SKM-1 treated with dmso at 0.1 percent for 144 hours (cell line): Measurements from ENCODE around the gene ATF1.
"Not testable (repeated sequence)": the region's sequence is repeated elsewhere in the genome, so short reads cannot be mapped to it uniquely, and the experiment has no call there.

ENCODE experiments used
- DNase-seq: peaks from one replicate; lab custom pipeline; 2025; ENCODE audit not compliant: unreplicated experiment; lab: John Stamatoyannopoulos, UW

Gene ATF1

GRCh38 chr12:50790081-50790480, 26.2 kb downstream of the ATF1 start:
- DNase-seq: no peak

GRCh38 chr12:50799908-50800307, 36.0 kb downstream of the ATF1 start:
- no peak for DNase-seq

GRCh38 chr12:50803230-50803875, 39.5 kb downstream of the ATF1 start:
- DNase-seq: no peak

GRCh38 chr12:50806176-50806575, 42.3 kb downstream of the ATF1 start:
- no peak for DNase-seq

GRCh38 chr12:50809131-50809530, 45.2 kb downstream of the ATF1 start:
- not testable (repeated sequence) for DNase-seq

GRCh38 chr12:50814921-50815320, 51.0 kb downstream of the ATF1 start:
- DNase-seq: not testable (repeated sequence)

GRCh38 chr12:50820177-50820576, 56.3 kb downstream of the ATF1 start:
- DNase-seq: no peak

- DNase-seq: no peak
These were observed 58.2 kb downstream of the ATF1 start for GRCh38 chr12:50822082-50822481.

- DNase-seq: not testable (repeated sequence)
These were observed 59.8 kb downstream of the ATF1 start for GRCh38 chr12:50823724-50824123.

GRCh38 chr12:50824914-50825313, 61.0 kb downstream of the ATF1 start:
- no peak for DNase-seq

- peak; percentile 29 for DNase-seq
These were observed 61.5 kb downstream of the ATF1 start for GRCh38 chr12:50825372-50825838.

- DNase-seq: no peak
These were observed 64.2 kb downstream of the ATF1 start for GRCh38 chr12:50828121-50828520.

GRCh38 chr12:50828886-50829285, 65.0 kb downstream of the ATF1 start:
- DNase-seq: no peak

- not testable (repeated sequence) for DNase-seq
These were observed 69.9 kb downstream of the ATF1 start for GRCh38 chr12:50833801-50834200.

GRCh38 chr12:50839042-50839441, 75.1 kb downstream of the ATF1 start:
- no peak for DNase-seq

- DNase-seq: no peak
These were observed 77.0 kb downstream of the ATF1 start for GRCh38 chr12:50840809-50841487.

- no peak for DNase-seq
These were observed 78.0 kb downstream of the ATF1 start for GRCh38 chr12:50841716-50842531.

- DNase-seq: no peak
These were observed 79.0 kb downstream of the ATF1 start, which contains the start of gene TMPRSS12 for GRCh38 chr12:50842637-50843493. Gene TMPRSS12 (plus strand): TSS chr12:50842926. CDS start chr12:50842965, 39 bp downstream.

- DNase-seq: no peak
These were observed 81.2 kb downstream of the ATF1 start for GRCh38 chr12:50845021-50845647.

- no peak for DNase-seq
These were observed 85.1 kb downstream of the ATF1 start for GRCh38 chr12:50848963-50849362.
